GM19099 (cell line): ENCODE data around the gene ETS2.

Experiments used
- POLR2A ChIP-seq: IDR thresholded peaks from 3 replicates; pipeline ENCODE4 v1.6.1; 2011; ENCODE audit warnings: low read depth; ENCODE audit not compliant: insufficient read length; ENCODE audit errors: extremely low read depth

Gene ETS2

DNA sequence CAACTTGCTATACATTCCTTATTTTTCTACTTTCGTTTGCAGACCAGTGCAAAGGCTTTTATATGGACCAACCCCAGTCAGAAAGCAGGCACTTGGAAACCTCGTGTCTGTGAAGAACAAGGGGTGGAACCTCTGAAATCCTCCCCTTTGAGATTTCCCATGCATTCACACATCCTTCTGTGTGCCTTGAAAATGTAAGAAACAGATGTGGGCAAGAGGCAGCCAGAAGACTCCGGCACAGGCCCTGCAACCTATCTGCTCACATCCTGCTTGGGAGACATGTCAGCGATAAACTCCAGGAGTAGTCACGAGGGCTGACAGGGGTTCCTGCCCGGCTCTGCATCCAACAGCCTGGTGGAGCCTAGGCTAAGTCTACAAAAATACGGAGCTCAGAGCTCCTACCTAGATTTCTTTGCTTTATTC is 42.5 kb downstream of the ETS2 start:
- TF ChIP-seq POLR2A: no peak

DNA sequence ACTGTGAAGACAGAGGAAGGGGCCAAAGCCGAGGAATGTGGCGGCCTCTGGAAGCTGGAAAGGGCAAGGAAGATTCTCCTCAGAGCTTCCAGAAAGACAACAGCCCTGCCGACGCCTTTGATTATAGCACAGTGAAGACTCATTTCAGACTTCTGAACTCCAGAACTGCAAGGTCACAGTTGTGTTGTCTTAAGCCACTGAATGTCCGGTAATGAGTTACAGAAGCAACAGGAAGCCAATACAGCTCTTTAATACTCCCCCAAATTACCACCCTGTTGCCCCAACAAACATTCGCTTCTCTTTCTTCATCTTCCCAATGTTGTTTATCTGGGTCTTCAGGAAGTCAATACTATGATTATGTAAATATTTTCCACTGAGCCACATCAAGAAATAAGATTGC is 44.0 kb downstream of the ETS2 start:
- TF ChIP-seq POLR2A: no peak

GRCh38 chr21:38850277-38850951 is 44.7 kb downstream of the ETS2 start:
- TF ChIP-seq POLR2A: no peak

DNA sequence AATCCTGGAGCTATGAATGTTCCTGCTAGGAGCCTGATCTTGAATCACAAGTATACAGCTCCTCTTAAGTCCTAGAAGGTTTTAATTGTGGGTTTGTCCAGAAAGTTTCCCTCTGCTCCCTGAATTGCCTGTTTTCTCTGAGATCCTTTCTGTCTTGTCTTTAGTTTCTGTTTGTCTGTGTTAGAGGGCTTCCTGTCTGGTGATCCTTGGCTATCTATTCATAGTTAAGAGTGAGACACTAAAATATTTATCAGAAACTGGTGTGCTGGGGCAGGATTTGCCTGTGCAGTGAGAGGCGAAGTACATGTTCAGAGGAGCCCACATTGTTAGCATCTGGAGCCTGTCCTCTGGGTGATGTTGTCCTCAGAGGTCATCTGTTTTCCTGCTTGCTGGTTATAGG is 45.4 kb downstream of the ETS2 start:
- TF ChIP-seq POLR2A: no peak

DNA sequence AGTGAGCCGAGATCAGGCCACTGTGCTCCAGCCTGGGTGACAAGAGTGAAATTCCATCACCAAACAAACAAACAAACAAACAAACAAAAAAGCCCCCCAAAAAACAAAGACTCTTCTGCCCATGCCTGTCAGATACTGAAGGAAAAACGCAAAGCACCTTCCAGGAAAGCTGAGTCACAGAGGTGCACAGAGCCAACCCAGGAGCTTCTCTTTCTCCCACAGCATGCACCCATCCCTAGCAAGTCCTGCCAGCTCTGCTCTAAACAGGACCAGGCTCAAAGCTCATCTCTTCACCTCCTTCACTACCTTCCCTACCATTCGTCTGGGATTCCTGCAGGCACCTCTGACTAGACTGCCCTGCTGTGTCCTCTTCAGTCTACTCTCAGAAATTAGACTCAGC is 46.5 kb downstream of the ETS2 start:
- TF ChIP-seq POLR2A: no peak

- no peak for TF ChIP-seq POLR2A
Observed at GRCh38 chr21:38852708-38853107, 47.0 kb downstream of the ETS2 start.

DNA sequence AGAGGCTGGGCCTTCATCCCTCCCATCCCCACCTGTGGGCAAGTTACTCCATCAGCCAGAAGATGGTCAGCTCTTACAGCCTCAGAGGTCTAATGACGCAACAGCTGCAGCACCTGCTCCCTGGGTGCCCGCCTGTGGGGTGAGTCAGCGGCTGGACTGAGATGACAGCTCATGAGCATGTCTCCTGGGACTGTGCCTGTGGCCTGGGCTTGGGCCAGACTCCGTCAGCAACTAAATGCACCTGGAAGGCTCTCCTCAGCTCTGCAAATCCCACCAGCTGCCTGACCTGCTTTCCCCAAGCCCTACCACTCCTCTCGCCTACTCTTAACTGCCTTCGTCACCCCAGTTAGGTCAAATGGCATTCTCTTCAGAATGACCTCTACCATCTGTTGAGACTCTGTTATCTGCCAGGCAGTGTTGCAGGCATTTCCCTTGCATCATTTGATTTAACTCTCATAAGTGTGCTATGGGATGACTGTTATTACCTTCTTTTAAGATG is 47.7 kb downstream of the ETS2 start:
- TF ChIP-seq POLR2A: no peak

- no peak for TF ChIP-seq POLR2A
Observed at GRCh38 chr21:38857152-38857825, 51.6 kb downstream of the ETS2 start.

- no peak for TF ChIP-seq POLR2A
Observed at GRCh38 chr21:38858026-38858811, 52.5 kb downstream of the ETS2 start.

DNA sequence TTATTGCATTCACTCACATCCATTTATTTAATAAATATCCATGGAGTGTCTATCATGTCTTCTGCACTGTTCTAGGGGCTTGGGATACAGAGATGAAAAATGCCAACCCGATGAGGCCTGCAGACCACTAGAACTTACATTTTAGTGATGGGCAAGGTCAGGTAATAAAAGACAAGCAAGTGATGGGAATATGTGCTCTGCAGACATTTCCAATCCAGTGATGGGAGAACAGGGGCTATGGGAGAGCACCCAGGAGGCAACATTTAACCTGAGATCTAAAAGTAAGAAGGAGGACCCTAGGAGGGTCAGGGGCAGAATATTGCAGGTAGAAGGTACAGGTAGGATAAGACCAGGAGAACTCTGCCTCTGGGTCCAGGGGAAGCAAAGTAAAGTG is 53.1 kb downstream of the ETS2 start:
- TF ChIP-seq POLR2A: no peak

DNA sequence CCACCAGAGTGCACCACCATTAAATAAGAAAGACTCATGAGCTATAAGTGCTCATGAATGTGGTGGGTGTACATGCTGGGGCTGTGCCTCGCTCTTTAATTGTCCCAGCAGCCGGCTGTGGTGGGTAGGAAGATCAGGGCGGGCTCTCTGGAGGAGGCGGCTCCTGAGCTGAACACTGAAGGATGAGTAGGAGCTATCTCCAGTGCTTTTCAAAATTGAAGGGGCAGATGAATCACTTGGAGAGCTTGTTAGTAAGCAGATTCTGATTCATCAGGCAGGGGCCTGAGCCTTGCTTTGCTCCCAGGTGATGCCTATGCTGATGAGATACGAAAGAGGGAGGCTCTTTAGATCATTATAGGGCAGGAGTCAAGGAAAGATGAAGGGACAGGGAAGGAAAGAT is 54.1 kb downstream of the ETS2 start:
- TF ChIP-seq POLR2A: no peak

DNA sequence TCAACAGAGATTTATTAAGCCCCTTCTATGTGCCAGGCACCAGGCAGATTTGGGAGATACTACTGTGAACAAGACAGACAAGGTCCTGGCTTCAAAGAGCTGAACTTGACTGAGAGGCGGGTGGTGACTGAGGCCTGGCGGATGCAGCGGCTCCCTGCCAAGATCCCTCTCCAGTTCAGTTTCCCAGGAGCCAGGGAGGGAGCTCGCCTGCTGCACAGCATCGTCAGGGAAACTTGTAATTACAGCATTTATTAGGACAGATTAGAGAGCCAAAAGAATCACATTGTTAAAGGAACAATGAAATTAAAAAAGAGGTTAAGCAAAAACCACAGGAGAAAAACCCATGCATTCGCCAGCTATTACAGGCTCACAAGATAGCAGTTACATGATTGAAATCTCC is 55.3 kb downstream of the ETS2 start:
- no peak for TF ChIP-seq POLR2A

DNA sequence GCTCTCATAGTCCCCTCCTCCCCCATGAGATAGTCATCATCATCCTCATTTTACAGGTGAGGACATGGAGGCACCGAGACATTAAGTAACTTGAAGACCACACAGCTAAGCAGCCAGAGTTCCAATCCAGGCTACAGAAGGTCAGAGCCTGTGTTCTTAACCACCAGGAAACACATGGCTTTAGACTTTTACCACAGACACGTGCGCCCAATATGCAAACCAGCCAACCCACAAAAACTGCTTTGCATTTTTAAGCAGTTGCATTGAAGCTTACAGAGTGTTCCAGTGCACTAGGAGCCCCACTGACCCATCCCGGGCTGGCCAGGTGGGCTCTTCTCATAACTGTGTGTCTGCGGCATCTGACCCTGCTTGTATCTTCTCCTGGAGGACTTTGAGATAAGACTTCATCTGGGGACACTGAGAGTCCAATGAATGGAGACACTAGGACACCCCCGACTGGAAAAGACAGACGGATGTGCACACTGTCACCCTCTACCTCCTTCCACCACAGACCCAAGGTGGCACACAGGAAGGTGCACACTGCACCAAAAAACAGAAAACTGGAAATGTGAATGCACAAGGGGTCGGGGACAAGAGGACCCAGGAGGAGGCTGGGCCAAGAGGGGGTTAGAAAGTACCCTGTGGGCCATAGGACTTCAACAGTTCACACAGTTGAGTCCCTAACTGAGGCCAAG is 56.4 kb downstream of the ETS2 start:
- no peak for TF ChIP-seq POLR2A

DNA sequence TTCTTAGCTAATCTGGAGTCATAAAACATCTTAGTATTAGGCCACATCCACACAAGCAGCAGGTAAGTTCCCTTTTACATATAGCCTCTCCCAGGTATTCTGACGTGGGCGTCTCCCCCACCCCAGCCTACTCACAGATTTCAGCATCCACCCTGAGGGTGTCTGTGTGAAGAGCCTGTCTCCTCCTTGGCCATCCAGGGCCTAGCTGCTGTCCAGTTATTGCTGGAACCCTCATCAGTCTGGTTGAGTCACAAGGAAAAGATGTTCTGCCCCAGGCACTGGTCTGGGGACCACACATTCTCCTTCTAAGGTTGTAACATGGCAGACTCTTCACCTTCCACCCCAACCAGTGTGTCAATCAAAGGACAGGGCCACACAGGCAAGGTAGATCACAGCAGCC is 57.6 kb downstream of the ETS2 start:
- no peak for TF ChIP-seq POLR2A

GRCh38 chr21:38863843-38864363 is 58.2 kb downstream of the ETS2 start:
- no peak for TF ChIP-seq POLR2A
